CD4-positive, alpha-beta T cell (primary cell): Measurements from ENCODE around the gene C2orf42. TPM values are rescaled to one million over a fixed set of nuclear protein-coding genes. Genes with fewer than 3 reads are reported as not detected.

Experiments used
- ATAC-seq: fragments of 200-7000 bp; cut with Tn5 transposase; one replicate; pipeline ENCODE4 v1.10.0; 2022; ENCODE audit warnings: mild to moderate bottlenecking; ENCODE audit not compliant: poor library complexity
- CTCF ChIA-PET: fragments of 350-600 bp; sonication (Branson Sonifier 250); formaldehyde crosslinking; loops from one replicate; lab custom pipeline; 2021; ENCODE audit warnings: antibody characterized with exemption, inconsistent platforms; lab: Charles Lee
- POLR2A ChIA-PET: fragments of 350-600 bp; sonication (Branson Sonifier 250); formaldehyde crosslinking; loops from one replicate; lab custom pipeline; 2021; ENCODE audit warnings: antibody characterized with exemption, inconsistent platforms; lab: Charles Lee
- DNase-seq, 14 experiments: peaks; one replicate each; pipeline ENCODE4 v3.0.0-alpha.2; 2013 to 2020; ENCODE audit warnings: mixed read lengths in 2 of 14
- H3K27ac ChIP-seq, 2 donors: one replicate each; pipeline versions ENCODE4 v1.5.1 to v1.7.0; 2013; ENCODE audit warnings: low read length in 2 of 2, low read depth in 1 of 2, mild to moderate bottlenecking in 1 of 2
- H3K27me3 ChIP-seq, 2 experiments: 1 replicate in 1 of 2; 2 replicates in 1 of 2; pipeline versions ENCODE4 v1.6.1 to v1.7.0; 2013; ENCODE audit warnings: low read length in 2 of 2, control low read depth in 1 of 2, mild to moderate bottlenecking in 1 of 2, moderate library complexity in 1 of 2; ENCODE audit not compliant: insufficient read depth in 2 of 2, control insufficient read depth in 1 of 2
- H3K36me3 ChIP-seq: one replicate; pipeline ENCODE4 v1.6.1; 2013; ENCODE audit warnings: low read length, control low read depth; ENCODE audit not compliant: insufficient read depth
- H3K4me1 ChIP-seq: one replicate; pipeline ENCODE4 v1.6.1; 2013; ENCODE audit warnings: low read length, control low read depth; ENCODE audit not compliant: insufficient read depth
- H3K4me3 ChIP-seq: one replicate; pipeline ENCODE4 v1.5.1; 2013; ENCODE audit warnings: mild to moderate bottlenecking, low read length, moderate library complexity
- H3K9me3 ChIP-seq, 2 experiments: 1 replicate in 1 of 2; 2 replicates in 1 of 2; pipeline versions ENCODE4 v1.6.1 to v1.7.0; 2013; ENCODE audit warnings: low read length in 2 of 2, mild to moderate bottlenecking in 2 of 2, control low read depth in 1 of 2, moderate library complexity in 1 of 2; ENCODE audit not compliant: control insufficient read depth in 1 of 2, insufficient read depth in 1 of 2
- H3K27ac Mint-ChIP-seq: one replicate; pipeline ENCODE4 v1.8.0; 2020; ENCODE audit warnings: mixed read lengths
- H3K27me3 Mint-ChIP-seq: one replicate; pipeline ENCODE4 v1.8.0; 2021; ENCODE audit warnings: mixed read lengths
- H3K36me3 Mint-ChIP-seq: one replicate; pipeline ENCODE4 v1.8.0; 2021; ENCODE audit warnings: low read depth, mixed read lengths
- H3K4me1 Mint-ChIP-seq: one replicate; pipeline ENCODE4 v1.8.0; 2021; ENCODE audit warnings: low read depth, mixed read lengths
- H3K4me3 Mint-ChIP-seq: one replicate; pipeline ENCODE4 v1.8.0; 2020; ENCODE audit warnings: mild to moderate bottlenecking, mixed read lengths
- H3K9me3 Mint-ChIP-seq: one replicate; pipeline ENCODE4 v1.8.0; 2020; ENCODE audit warnings: mixed read lengths
- CTCF ChIP-seq: fragments of 200-600 bp; IDR thresholded peaks from one replicate; pipeline ENCODE4 v1.8.0; 2022; ENCODE audit warnings: antibody characterized with exemption, mild to moderate bottlenecking
- intact Hi-C, 2 experiments: fragments of 100-400 bp; cut with DNase I in 1 of 2; cut with micrococcal nuclease in 1 of 2; formaldehyde crosslinking; loops; one replicate each; pipeline versions ENCODE4 v1.15.1 to v1.9.0; 2023 to 2025; cut with DNase I, micrococcal nuclease
- total RNA-seq, 174 experiments: library from RNA in 2 of 174; stranded (reverse) in 2 of 174; gene quantifications; one replicate each; pipeline ENCODE4 v1.2.3 and lab custom pipeline; 2021 to 2026

The C2orf42 gene
- total RNA-seq, 2 experiments from 2014 or later, result 16.9 to 18.4 TPM

- ChIA-PET POLR2A (interaction anchor here (1.2 kb wide), 1 partner anchor 21 kb away, joined by 7 read pairs; no protein-coding TSS in a partner anchor), CTCF (no interaction called here)
- intact Hi-C loops, result no loop called here
- H3K9me3 Mint-ChIP-seq, result no peaks in the 10 kb centered on the region
- TF ChIP-seq CTCF, result no peak
- H3K4me1 Mint-ChIP-seq, result peaks cover 28% of the 10 kb centered on the region
- H3K4me1 ChIP-seq, result peaks cover 23% of the 10 kb centered on the region
- H3K27ac Mint-ChIP-seq, result no peak overlapping the region
- ATAC-seq, result no peak
- H3K4me3 Mint-ChIP-seq, result no peak overlapping the region
- no peaks in the 10 kb centered on the region for H3K27me3 ChIP-seq
- H3K4me3 ChIP-seq, result no peak overlapping the region
- DNase-seq, result peak in 1 of 14 experiments; percentile 10
- H3K36me3 Mint-ChIP-seq, result no peaks in the 10 kb centered on the region
- no peaks in the 10 kb centered on the region for H3K27me3 Mint-ChIP-seq
- H3K36me3 ChIP-seq, result no peaks in the 10 kb centered on the region
- no peak overlapping the region for H3K27ac ChIP-seq
- H3K9me3 ChIP-seq, result no peaks in the 10 kb centered on the region
Measured at GRCh38 chr2:70101174-70101573, 89.6 kb downstream of the C2orf42 start.

Other genes with a start within 250 kb of the C2orf42 start
- gene ASPRV1, start 229.4 kb downstream of the C2orf42 start, total RNA-seq, result under 1 TPM; 0.81 to 0.96 TPM
- gene PCBP1, start 103.5 kb downstream of the C2orf42 start, total RNA-seq, result 100 to 1,000 TPM; 228 to 233 TPM
- 10 to 100 TPM; 34.4 to 45.3 TPM for gene TIA1, start 57.6 kb upstream of the C2orf42 start, total RNA-seq
- 1 to 10 TPM; 8.3 to 9.8 TPM for gene PCYOX1, start 67.1 kb upstream of the C2orf42 start, total RNA-seq
- 10 to 100 TPM; 74.4 to 76.1 TPM for gene SNRPG, start 102.7 kb upstream of the C2orf42 start, total RNA-seq
- 10 to 100 TPM; 30.6 to 31.4 TPM for gene FAM136A, start 111.0 kb upstream of the C2orf42 start, total RNA-seq